ENCODE measurements around the gene MGAT5B.

The MGAT5B gene

DNA sequence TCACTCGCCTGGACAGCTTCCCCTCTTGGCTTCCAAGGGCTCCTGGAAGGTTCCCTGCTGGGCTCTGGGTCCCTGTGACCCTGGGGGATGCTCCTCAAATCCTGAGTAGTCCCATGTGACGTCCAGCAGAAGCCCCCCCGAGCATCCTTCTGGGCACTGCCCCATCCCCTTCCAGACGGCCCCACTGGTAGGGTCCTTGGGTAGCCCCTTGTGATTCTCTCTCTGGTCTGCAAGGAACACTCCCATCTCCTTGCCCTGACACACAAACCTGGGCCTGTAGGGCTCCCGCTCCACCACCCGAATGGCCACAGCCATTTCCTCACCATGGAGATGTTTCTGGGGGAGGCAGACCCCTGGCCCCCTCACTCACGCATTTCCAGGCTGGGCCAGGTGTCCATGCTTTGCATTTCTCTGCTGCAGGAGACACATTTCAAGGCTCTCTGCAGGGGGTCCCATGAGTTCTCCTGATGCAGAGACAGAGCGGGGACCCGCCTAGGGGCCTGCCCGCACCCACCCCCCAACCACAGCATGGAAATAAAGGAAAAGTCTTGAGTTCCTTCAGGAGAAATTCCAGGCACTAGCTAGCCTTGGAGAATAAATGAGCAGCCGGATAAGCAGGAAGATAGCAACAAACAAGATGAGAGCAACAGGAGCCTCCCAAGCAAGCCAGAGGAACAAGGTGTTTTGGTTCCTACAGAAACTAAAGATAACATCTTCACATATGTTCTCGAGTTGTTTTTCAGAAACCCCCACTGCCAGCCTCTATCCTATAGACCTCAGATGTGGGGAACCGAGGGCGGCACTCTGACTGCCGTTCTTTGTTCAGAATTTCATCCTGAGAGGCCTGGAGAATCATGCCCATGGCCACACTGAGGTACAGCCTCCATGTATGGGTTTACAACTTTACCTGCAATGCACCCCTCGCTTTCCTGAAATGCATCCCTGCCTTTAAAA is 128.8 kb downstream of the MGAT5B start:
- no peak for ATAC-seq (replicated peaks)
- no peaks in the 10 kb centered on the region for H3K9me3 Mint-ChIP-seq
- H3K4me1 Mint-ChIP-seq: peaks cover 32 to 51% of the 10 kb centered on the region in 2 donors
- H3K27ac Mint-ChIP-seq: peak overlapping the region; percentile 94
- no peaks in the 10 kb centered on the region for H3K36me3 Mint-ChIP-seq
- peaks cover 0 to 1% of the 10 kb centered on the region in 2 donors for H3K27me3 Mint-ChIP-seq
- DNase-seq: no peak
- H3K4me3 Mint-ChIP-seq: peak overlapping the region; percentile 58 to 73

DNA sequence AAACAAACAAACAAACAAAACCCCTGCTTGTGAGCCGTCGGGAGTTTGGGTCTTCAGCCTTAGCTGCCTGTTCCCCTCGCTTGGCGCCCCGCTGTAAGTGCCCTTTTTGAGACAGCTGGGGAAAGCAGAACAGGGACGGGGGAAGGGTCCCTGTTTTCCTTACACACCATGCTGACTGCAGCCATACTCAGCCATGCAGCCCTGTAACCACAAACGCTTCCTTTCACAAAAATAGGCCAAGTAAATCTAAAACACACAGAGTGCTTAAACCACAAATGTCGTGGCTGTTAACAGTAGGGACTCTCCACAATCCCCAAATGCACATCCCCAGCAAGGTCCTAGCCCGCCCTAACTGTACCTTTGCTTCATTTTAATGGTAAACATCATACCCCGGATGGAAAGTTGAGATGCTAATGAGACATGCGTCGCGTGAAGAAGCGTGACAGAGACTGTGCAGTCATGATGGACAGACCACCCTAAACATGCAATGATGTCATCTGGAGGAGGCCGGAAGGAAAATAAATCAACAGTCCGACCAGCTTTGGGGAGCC is 129.9 kb downstream of the MGAT5B start:
- H3K4me1 Mint-ChIP-seq: peaks cover 33 to 51% of the 10 kb centered on the region in 2 donors
- H3K27me3 Mint-ChIP-seq: peaks cover 0 to 5% of the 10 kb centered on the region in 2 donors
- DNase-seq: peak; percentile 81
- ATAC-seq (replicated peaks): peak; percentile 94 to 95
- H3K36me3 Mint-ChIP-seq: no peaks in the 10 kb centered on the region
- peak overlapping the region; percentile 94 for H3K27ac Mint-ChIP-seq
- H3K9me3 Mint-ChIP-seq: no peaks in the 10 kb centered on the region
- peak overlapping the region; percentile 58 to 73 for H3K4me3 Mint-ChIP-seq

DNA sequence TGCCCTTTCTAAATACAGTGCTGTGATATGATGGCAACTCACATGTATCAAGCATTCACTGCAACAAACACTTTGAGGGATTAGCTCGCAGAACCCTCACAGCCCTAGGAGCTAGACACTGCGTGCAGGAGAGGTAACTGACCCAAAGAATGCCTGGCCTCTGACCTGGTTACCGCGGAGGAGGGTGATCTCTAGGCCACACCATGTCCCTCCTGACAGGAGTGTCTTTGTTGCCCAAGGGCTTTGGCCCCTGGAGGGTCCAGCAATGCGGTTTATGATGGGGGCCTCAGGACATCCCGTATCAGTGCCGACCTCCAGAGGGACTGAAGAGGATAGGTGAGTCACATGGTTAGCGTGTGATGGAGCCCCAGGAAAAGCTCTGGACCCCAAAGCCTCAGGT is 130.6 kb downstream of the MGAT5B start:
- DNase-seq: no peak
- Mint-ChIP-seq H3K4me3 (peak overlapping the region; percentile 58 to 73), H3K36me3 (no peaks in the 10 kb centered on the region), H3K27me3 (peaks cover 0 to 5% of the 10 kb centered on the region in 2 donors), H3K27ac (peak overlapping the region; percentile 94), H3K9me3 (no peaks in the 10 kb centered on the region), H3K4me1 (peaks cover 33 to 48% of the 10 kb centered on the region in 2 donors)
- no peak for ATAC-seq (replicated peaks)

Measured in stimulated activated naive B cell treated with anti-CD40 and anti-IgM and Interleukin-4, amounts not matched to agents 10 μg/mL and 1 μg/mL and 100 μg/mL, for 72 hours (primary cell).